ENCODE measurements around the gene LRIG1.

- TF ChIP-seq POLR2AphosphoS5 (IDR thresholded peaks at IDR 0.05) (no peak), POLR2A (IDR thresholded peaks at IDR 0.05) (no peak), CTCF (IDR thresholded peaks at IDR 0.05) (no peak), EP300 (IDR thresholded peaks at IDR 0.05) (no peak)
Observed at GRCh38 chr3:66544619-66545429, 44.0 kb upstream of the LRIG1 start.

Data from sigmoid colon (tissue), 4 donors.